ENCODE results near the gene VGF.
"Not testable (repeated sequence)": the region's sequence is repeated elsewhere in the genome, so short reads cannot be mapped to it uniquely, and the experiment has no call there.

VGF gene

DNA sequence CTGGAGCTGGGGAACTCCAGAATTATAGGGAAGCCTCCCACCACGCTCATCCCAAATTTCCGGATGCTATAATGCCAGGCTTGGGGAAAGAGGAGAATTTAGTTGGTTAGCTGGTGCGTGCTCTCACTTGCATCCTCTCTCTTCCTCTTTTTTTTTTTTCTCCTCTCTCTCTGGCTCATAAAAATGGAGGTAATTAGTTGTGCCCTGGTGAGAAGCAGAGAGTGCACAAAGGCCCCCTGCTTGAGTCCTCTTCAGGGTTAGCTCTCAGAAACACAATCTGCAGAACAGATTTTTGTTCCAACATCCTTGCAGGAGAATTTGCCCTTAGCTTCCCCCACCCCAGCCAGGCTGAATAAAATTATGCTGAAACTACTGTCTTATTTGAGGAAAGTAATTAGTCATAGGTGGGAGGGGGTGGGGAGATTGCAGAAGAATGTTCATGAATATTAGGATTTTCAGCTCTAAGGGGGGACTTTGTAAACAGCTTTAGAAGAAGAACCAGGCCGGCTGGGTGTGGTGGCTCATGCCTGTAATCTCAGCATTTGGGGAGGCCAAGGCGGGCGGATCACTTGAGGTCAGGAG, 30.9 kb downstream of the VGF start:
- DNase-seq = no peak

- no peak for DNase-seq
These were observed 31.6 kb downstream of the VGF start for GRCh38 chr7:101133621-101134398.

DNA sequence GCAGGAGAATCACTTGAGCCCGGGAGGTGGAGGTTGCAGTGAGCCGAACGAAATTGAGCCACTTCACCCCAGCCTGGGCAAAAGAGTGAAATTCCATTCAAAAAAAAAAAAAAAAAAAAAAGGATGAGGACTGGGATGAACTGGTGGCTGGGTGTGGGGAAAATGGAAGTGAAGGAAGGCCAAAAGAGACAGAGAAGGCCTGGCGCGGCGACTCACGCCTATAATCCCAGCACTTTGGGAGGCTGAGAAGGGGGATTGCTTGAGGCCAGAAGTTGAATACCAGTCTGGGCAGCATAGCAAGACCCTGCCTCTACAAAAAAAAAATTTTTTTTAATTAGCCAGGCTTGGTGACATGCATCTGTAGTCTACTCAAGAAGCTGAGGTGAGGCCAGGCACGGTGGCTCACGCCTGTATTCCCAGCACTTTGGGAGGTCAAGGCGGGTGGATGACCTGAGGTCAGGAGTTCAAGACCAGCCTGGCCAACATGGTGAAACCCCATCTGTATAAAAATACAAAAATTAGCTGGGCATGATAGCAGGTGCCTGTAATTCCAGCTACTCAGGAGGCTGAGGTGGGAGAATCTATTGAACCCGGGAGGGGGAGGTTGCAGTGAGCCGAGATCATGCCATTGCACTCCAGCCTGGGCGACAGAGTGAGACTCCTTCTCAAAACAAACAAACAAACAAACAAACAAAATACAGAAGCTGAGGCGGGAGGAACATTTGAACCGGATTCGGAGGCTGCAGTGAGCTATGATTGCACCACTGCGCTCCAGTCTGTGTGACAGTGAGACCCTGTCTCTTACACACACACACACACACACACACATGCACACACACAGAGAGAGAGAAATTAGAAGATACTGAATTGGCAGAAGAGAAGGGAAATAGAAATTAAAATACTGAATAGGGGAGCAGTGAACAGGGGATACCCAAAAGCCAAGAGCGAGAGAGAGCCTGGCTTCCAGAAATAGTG, 32.5 kb downstream of the VGF start:
- DNase-seq = not testable (repeated sequence)

- DNase-seq = no peak
These were observed 35.7 kb downstream of the VGF start for GRCh38 chr7:101129603-101130117.

DNA sequence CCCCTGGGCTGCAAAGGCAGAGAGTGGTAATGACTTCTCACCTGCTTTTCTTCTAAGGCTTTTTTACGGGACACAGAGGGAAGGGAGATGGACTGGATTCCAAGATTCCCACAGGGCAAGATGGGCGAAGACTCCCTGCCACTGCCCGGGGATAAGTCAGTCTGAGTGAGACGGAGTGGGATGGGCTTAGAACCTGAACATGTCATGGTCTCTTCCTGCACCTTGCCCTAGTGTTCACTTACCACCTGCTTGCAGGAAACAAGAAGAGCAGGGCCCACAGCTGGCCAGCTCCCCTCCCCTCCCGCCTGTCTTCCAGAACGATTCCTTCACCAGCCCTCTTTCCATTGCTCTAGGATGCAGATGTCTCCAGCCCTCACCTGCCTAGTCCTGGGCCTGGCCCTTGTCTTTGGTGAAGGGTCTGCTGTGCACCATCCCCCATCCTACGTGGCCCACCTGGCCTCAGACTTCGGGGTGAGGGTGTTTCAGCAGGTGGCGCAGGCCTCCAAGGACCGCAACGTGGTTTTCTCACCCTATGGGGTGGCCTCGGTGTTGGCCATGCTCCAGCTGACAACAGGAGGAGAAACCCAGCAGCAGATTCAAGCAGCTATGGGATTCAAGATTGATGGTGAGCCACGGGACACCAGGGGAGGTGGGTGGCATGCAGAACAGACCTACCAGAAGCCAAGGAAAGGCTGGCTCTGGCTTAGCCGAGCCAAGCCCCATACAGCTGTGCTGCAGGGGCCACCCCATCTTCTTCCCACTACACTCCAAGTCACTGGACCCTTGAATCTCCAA, 37.1 kb downstream of the VGF start:
- DNase-seq = no peak

DNA sequence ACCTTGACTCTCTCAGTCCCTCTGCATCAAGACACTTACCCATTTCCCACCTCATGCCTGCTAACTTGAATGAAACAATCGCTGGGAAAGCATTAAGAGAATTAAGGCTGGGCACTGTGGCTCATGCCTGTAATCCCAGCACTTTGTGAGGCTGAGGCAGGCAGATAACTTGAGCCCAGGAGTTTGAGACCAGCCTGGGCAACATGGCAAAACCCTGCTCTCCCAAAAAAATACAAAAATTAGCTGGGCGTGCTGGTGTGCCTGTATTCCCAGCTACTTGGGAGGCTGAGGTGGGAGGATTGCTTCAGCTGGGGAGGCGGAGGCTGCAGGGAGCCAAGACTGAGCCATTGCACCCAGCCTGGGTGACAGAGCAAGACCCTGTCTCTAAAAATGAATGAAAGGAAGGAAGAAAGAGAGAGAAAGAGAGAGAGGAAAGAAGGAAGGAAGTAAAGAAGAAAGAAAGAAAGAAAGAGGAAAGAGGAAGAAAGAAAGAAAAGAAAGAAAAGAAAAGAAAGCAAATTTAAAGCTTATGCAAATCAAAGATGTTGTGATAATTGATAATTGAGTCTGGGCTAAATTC, 37.8 kb downstream of the VGF start:
- DNase-seq = no peak

DNA sequence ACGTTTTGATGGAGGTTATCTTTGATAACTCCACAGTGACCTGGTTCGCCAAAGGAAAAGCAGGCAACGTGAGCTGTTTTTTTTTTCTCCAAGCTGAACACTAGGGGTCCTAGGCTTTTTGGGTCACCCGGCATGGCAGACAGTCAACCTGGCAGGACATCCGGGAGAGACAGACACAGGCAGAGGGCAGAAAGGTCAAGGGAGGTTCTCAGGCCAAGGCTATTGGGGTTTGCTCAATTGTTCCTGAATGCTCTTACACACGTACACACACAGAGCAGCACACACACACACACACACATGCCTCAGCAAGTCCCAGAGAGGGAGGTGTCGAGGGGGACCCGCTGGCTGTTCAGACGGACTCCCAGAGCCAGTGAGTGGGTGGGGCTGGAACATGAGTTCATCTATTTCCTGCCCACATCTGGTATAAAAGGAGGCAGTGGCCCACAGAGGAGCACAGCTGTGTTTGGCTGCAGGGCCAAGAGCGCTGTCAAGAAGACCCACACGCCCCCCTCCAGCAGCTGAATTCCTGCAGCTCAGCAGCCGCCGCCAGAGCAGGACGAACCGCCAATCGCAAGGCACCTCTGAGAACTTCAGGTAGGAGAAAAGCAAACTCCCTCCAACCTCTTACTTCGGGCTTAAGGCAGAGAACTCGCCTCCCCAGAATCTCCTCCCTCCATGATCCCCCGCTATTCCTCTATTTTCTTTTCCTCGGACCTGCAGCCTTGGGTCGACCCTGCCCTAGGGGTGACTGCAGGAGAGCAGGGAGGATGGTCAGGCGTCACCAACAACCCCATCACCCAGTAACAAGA, 38.5 kb downstream of the VGF start, which contains the start of gene SERPINE1:
Gene SERPINE1 (plus strand): TSS at position 454 of the 809 bp plus-strand sequence. CDS start 1,290 bp downstream, outside the sequence.
- DNase-seq = peak; percentile 71

GRCh38 chr7:101125989-101126650, 39.2 kb downstream of the VGF start:
- DNase-seq = peak; percentile 38

GRCh38 chr7:101124376-101125056, 40.9 kb downstream of the VGF start:
- DNase-seq = no peak

GRCh38 chr7:101123703-101124068, 41.7 kb downstream of the VGF start:
- DNase-seq = no peak

DNA sequence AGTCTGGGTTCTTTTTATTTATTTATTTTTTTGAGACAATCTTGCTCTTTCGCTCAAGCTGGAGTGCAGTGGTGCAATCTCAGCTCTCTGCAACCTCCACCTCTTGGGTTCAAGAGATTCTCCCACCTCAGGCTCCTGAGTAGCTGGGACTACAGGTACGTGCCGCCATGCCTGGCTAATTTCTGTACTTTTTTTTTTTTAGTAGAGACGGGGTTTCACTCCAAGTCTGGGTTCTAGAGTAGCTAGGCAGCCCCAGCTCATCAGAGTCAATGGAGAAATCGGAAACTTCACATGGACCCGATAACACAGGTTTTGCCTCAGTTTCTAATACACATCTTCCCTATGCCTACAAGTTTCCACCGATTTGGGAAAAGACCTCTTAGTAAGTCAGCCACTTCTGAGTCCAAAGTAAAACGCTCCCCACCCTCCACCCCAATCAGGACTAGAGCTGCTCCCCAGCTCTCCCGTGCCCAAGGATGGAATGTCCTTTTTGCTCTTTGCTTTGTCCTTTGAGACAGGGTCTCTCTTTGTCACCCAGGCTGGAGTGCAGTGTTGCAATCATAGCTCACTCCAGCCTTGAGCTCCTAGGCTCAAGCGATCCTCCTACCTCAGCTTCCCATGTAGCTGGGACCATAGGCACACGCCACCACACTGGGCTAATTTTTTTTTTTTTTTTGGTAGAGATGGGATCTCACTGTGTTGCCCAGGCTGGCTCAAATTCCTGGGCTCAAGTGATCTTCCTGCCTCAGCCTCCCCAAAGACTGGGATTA, 42.3 kb downstream of the VGF start:
- no peak for DNase-seq

DNA sequence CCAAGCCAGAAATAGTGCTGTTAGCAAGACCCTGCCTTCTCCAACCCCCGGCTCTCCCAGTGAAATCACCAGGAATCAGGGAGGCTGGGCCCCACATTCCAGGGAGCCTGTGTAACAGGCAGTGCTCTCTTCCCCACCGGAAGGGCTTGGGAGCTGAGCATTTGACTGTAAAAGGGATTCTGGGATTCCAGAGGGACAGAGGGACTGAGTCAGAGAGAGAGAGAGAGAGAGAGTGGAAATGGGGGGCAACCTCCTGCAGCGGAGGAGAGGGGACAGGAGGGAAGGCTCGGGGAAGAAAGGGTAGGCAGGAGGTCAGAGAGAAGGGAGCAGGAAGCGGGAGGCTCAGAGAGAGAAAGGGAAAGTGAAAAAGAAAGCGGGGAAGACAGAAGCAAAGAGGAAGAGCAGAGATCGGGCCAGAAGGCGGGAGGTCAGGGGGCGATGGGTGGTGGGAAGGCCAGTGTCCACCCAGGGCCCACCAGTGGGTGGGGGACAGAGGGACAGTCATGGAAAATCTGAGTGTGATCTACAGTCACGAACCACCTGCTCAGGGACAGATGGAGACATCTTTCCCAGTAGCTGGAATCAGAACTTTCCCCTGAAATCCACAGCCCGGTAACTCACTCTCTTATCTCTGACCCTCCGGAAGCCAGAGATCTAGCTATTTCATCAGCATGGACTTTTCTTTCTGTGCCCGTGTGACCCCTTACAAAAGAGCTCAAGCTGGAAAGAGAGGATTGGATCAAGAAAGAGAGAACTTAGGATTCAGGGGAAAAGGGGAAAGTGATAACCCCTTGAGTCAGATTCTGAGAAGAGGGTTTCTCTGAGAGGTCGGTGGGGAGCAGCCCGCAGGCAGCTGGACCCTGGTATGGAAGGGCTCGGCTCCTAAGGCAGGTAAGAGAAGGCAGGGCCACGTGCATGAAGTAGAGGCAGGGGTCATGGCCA, 43.1 kb downstream of the VGF start:
- no peak for DNase-seq

GRCh38 chr7:101121631-101121990, 43.8 kb downstream of the VGF start:
- not testable (repeated sequence) for DNase-seq

GRCh38 chr7:101120315-101120714, 45.1 kb downstream of the VGF start:
- DNase-seq = no peak

GRCh38 chr7:101119876-101120275, 45.5 kb downstream of the VGF start:
- DNase-seq = no peak

DNA sequence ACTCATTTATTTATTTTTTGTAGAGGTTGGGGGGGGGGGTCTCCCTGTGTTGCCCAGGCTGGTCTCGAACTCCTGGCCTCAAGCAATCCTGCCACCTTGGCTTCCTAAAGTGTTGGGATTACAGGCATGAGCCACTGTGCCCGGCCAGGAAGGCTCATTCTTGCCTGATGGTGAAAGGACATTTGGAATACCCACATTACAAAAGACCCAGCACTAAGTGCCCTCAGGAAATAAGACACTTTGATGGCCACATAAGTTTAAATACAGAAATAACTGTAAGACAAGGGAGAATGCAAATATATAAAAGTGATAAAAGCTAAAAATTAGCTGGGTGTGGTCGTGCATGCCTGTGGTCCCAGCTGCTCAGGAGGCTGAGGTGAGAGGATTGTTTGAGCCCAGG, 46.5 kb downstream of the VGF start:
- DNase-seq = no peak

DNA sequence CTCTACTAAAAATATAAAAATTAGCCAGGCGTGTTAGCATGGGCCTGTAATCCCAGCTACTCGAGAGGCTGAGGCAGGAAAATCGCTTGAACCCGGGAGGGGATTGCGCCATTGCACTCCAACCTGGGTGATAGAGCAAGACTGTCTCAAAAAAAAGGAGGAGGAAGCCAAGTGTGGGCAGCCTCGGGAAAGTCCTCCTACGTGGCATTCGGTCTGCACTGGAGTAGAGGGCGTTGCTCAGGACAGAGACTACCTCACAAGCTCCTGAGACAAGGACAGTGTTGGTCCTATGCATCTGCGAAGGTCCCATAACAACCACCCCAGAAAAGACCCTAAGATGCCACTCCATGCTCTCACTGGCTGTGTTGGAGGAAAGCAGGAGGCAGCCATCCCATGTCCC, 48.5 kb downstream of the VGF start:
- no peak for DNase-seq

DNA sequence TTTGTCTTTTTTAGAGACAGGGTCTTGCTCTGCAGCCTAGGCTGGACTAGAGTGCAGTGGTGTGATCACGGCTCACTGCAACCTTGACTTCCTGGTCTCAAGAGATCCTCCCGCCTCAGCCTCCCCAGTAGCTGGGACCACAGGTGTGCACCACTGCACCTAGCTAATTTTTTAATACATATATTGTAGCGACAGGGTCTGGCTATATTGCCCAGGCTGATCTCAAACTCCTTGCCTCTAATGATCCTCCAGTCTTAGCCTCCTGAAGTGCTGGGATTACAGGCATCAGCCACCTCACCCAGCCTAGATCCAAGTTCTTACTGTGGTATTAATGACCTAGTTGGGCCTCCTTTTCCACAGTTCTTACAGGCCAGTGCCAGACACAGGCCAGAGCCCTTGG, 50.2 kb downstream of the VGF start:
- no peak for DNase-seq
